Measurements from ENCODE around the gene TMEM62. TPM values are rescaled to one million over a fixed set of nuclear protein-coding genes. Genes with fewer than 3 reads are reported as not detected.
"Not testable (repeated sequence)": the region's sequence is repeated elsewhere in the genome, so short reads cannot be mapped to it uniquely, and the experiment has no call there.

The TMEM62 gene
- total RNA-seq, 2 donors from 2014 or later = 22.9 to 26.7 TPM

GRCh38 chr15:43194795-43195194 lies 61.4 kb downstream of the TMEM62 start:
- Mint-ChIP-seq H3K4me1 (peaks cover 10% of the 10 kb centered on the region), H3K27ac (no peak overlapping the region), H3K27me3 (no peaks in the 10 kb centered on the region)

DNA sequence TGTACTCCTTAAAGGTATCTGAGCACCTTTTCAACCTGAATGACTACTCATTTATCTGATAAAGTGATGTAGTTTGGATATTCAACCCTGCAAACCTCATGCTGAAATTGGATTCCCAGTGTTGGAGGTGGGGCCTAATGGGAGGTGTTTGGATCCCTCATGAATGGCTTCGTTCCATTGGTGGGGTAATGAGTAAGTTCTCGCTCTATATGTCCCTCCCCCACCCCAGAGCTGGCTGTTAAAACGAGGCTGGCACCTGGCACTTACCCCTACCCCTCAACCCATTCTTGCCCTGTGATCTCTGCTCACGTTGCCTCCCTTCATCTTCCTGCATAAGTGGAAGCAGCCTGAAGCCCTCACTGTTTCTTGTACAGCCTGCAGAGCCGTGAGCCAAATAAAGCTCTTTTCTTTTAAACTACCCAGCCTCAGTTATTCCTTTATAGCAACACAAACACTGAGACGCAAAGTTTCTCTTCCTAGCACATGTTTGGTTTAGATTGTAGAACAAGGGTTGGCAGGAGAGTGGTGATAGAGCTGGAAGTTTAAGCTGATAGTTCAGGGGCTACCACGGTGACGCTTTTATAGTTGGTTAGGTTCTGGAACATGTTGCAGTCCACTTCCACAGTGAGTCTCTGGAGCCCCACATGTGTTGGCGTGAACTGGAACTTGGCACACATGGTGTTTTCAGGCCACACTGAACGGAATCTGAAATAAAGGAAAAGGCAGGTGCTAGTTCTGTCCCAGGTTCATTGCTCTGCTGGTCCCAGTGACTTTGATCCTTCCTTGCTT lies 63.6 kb downstream of the TMEM62 start:
- DNase-seq = no peak
- no peaks in the 10 kb centered on the region for H3K9me3 ChIP-seq (ENCODE audit: control insufficient read depth, low read length, poor library complexity, severe bottlenecking)
- Mint-ChIP-seq H3K27ac (no peak overlapping the region), H3K4me3 (no peak overlapping the region), H3K36me3 (ENCODE audit: low read depth) (peaks cover 16% of the 10 kb centered on the region), H3K4me1 (peaks cover 4% of the 10 kb centered on the region), H3K27me3 (no peaks in the 10 kb centered on the region)
- ATAC-seq = no peak

More at GRCh38 chr15:43194795-43195194, 61.4 kb downstream of the TMEM62 start:
- ATAC-seq (no peak), DNase-seq (no peak)
- peaks cover 18% of the 10 kb centered on the region for H3K36me3 Mint-ChIP-seq (ENCODE audit: low read depth)
- no peaks in the 10 kb centered on the region for H3K9me3 ChIP-seq (ENCODE audit: control insufficient read depth, low read length, poor library complexity, severe bottlenecking)
- H3K4me3 Mint-ChIP-seq = no peak overlapping the region

GRCh38 chr15:43197773-43198172 lies 64.4 kb downstream of the TMEM62 start:
- not testable (repeated sequence) for H3K4me3 Mint-ChIP-seq; H3K27ac Mint-ChIP-seq; H3K4me1 Mint-ChIP-seq; ATAC-seq; DNase-seq; H3K9me3 ChIP-seq (ENCODE audit: control insufficient read depth, low read length, poor library complexity, severe bottlenecking); H3K27me3 Mint-ChIP-seq
- peaks cover 16% of the 10 kb centered on the region for H3K36me3 Mint-ChIP-seq (ENCODE audit: low read depth)

- DNase-seq; ATAC-seq; H3K27me3 Mint-ChIP-seq; H3K4me1 Mint-ChIP-seq; H3K4me3 Mint-ChIP-seq; H3K9me3 ChIP-seq (ENCODE audit: control insufficient read depth, low read length, poor library complexity, severe bottlenecking); H3K27ac Mint-ChIP-seq: not testable (repeated sequence)
- peaks cover 16% of the 10 kb centered on the region for H3K36me3 Mint-ChIP-seq (ENCODE audit: low read depth)
Observed at GRCh38 chr15:43198556-43198955, 65.2 kb downstream of the TMEM62 start.

DNA sequence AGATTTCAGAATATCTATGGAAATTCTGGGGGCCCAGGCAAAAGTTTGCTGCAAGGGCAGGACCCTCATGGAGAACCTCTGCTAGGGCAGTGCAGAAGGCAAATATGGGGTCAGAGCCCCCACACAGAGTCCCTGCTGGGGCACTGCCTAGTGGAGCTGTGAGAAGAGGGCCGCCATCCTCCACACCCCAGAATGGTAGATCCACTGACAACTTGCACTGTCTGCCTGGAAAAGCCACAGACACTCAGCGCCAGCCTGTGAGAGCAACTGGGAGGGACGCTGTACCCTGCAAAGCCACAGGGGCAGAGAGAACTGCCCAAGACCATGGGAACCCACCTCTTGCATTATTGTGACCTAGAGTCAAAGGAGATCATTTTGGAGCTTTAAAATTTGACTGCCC lies 65.6 kb downstream of the TMEM62 start:
- no peak overlapping the region for H3K27ac Mint-ChIP-seq
- DNase-seq (no peak), ATAC-seq (no peak)
- peaks cover under 1% of the 10 kb centered on the region for H3K27me3 Mint-ChIP-seq
- peaks cover 8% of the 10 kb centered on the region for H3K4me1 Mint-ChIP-seq
- H3K4me3 Mint-ChIP-seq = no peak overlapping the region
- H3K36me3 Mint-ChIP-seq (ENCODE audit: low read depth) = peaks cover 17% of the 10 kb centered on the region
- H3K9me3 ChIP-seq (ENCODE audit: control insufficient read depth, low read length, poor library complexity, severe bottlenecking) = no peaks in the 10 kb centered on the region

DNA sequence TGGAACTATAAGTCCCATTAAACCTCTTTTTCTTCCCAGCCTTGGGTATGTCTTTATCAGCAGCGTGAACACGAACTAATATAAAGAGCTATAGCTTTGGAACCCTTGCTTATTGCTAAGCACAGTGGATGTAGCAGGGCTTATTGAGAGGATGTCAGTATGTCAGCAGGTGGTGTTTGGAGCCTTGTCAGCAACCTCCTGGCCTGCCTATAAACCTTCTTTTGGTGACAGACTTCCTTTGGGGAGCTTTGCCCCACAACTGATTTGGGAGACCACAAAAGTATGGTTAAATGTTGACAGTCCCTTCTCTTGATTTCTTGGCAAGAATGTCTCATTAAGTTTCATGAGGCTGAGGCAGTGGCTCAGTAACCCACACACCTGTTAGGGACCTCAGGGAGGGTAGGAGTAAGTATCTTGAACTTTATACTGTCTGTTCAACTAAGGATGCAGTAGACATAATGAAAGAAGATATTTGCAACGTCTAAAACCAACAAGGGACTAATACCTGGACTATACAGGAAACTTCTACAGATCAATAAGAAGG lies 66.6 kb downstream of the TMEM62 start:
- ATAC-seq = no peak
- H3K36me3 Mint-ChIP-seq (ENCODE audit: low read depth) = peaks cover 20% of the 10 kb centered on the region
- H3K27ac Mint-ChIP-seq = no peak overlapping the region
- no peak overlapping the region for H3K4me3 Mint-ChIP-seq
- no peak for DNase-seq
- H3K4me1 Mint-ChIP-seq = peaks cover 15% of the 10 kb centered on the region
- H3K9me3 ChIP-seq (ENCODE audit: control insufficient read depth, low read length, poor library complexity, severe bottlenecking) = no peaks in the 10 kb centered on the region
- peaks cover 8% of the 10 kb centered on the region for H3K27me3 Mint-ChIP-seq

GRCh38 chr15:43204016-43204901 lies 70.9 kb downstream of the TMEM62 start:
- Mint-ChIP-seq H3K4me3 (peak overlapping the region; percentile 36), H3K4me1 (peaks cover 17% of the 10 kb centered on the region), H3K36me3 (ENCODE audit: low read depth) (peaks cover 6% of the 10 kb centered on the region), H3K27me3 (peaks cover 29% of the 10 kb centered on the region), H3K27ac (peak overlapping the region; percentile 79)
- H3K9me3 ChIP-seq (ENCODE audit: control insufficient read depth, low read length, poor library complexity, severe bottlenecking) = no peaks in the 10 kb centered on the region
- ATAC-seq (peak; percentile 66), DNase-seq (peak in 1 of 3 donors; percentile 24)

- no peak overlapping the region for H3K4me3 Mint-ChIP-seq
Observed at GRCh38 chr15:43206054-43206453, 72.7 kb downstream of the TMEM62 start.

DNA sequence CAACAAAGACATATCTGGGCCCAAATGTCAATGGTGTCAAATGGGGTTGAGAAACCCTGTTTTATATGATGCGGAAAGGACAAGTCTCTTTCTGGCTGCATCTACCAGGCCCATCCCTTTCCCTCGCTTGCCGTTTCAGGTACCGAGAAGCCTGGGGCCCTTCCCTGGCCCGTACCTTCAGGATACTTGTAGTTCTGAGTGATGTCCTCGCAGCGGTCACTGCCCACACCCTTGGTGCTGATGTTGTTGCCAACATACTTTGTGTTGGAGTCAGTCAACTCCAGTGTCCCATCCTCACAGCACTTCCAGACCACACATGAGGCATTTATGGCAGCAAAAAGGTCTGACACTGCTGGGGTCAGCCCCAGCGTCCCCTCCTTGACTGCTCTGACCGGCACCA lies 73.6 kb downstream of the TMEM62 start:
- no peak overlapping the region for H3K4me3 Mint-ChIP-seq
- H3K36me3 Mint-ChIP-seq (ENCODE audit: low read depth) = peaks cover 11% of the 10 kb centered on the region
- H3K9me3 ChIP-seq (ENCODE audit: control insufficient read depth, low read length, poor library complexity, severe bottlenecking) = no peaks in the 10 kb centered on the region
- no peak overlapping the region for H3K27ac Mint-ChIP-seq
- ATAC-seq = no peak
- no peak for DNase-seq
- H3K27me3 Mint-ChIP-seq = peaks cover 44% of the 10 kb centered on the region
- H3K4me1 Mint-ChIP-seq = peaks cover 13% of the 10 kb centered on the region

More at GRCh38 chr15:43206054-43206453, 72.7 kb downstream of the TMEM62 start:
- Mint-ChIP-seq H3K27ac (no peak overlapping the region), H3K27me3 (peaks cover 44% of the 10 kb centered on the region), H3K4me1 (peaks cover 14% of the 10 kb centered on the region), H3K36me3 (ENCODE audit: low read depth) (peaks cover 11% of the 10 kb centered on the region)
- DNase-seq (no peak), ATAC-seq (no peak)
- H3K9me3 ChIP-seq (ENCODE audit: control insufficient read depth, low read length, poor library complexity, severe bottlenecking) = no peaks in the 10 kb centered on the region

DNA sequence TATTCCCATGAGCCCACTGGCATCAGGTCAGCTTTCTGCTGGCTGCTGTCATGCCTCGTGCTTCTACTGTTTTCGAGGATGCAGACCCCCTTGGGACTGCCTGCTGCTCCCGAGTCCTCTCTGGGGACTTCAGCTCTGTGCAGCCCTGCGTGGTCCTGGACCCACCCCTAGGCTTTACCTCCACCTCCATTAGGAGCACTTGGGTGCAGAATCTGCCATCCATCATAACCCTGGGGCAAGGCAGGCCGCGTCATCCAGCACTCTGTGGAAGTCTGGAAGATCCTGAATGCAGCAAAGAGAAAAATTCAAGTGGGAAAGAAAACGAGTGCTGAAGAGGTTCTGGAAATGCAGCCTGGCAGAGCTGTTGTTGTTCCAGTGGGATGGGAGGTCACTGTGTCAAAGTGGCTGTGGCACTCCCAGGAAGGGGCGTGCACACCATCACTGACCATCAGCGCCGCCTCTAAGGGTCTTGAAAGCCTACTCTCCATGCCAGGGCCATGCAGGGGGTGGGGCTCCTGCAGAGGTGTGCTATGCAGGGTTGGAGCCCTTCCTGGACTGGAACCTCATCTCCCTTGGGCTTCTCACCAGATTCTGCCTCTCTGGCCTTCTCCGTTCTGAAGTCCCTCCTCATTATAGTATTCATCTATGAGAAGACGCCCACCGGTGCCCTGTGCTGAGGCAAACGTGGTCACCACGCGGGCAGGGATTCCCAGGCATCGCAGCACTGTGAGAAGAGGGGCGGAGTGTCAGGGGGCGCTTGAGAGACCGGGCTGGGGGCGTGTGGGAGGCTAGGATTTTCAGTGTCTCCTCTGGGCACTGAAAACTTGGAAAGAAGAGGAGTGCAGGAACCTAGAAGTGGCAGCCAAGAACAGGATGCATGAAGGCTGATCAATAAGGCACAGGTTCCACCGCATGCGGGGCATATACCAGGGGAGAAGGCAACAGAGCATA lies 74.9 kb downstream of the TMEM62 start:
- H3K27ac Mint-ChIP-seq = no peak overlapping the region
- no peak for DNase-seq

DNA sequence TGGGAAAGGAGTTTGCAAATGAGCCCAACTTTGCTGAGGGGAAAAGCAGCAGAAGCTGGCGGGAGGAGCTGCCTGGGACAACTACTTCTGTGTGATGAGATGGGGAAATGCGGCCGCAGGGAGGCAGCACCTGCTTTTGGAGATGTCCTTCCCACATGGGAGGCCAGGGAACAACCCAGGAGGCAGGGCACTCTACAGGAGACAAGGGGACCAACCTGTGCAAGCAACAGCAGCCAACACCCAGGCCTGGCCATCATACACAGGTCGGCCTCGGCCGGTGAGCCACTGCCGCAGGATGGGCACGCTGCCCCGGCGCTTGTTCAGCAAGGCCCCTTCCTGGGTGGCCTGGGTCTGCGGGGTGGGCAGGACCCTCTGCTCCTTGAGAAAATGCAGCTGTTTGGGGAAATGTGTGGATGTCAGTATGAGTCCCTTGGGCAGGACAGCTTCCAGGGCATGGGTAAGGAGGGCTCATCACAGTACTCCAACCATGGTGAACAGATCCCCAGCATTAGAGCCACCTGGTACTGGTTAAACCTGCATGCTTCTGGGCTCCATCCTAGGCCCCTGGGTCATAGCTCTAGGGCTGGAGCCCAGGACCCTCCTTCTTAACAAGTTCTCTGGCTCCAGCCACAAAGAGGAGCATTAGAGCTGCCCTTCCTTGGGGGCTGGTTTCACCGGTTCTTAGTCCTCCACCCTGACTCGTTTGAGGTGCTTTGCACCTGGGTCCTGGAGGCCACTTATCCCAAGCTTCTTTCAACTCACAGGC lies 75.9 kb downstream of the TMEM62 start:
- Mint-ChIP-seq H3K36me3 (ENCODE audit: low read depth) (peaks cover 7% of the 10 kb centered on the region), H3K4me1 (peaks cover 6% of the 10 kb centered on the region), H3K27ac (no peak overlapping the region), H3K4me3 (no peak overlapping the region), H3K27me3 (peaks cover 41% of the 10 kb centered on the region)
- DNase-seq (no peak), ATAC-seq (no peak)
- no peaks in the 10 kb centered on the region for H3K9me3 ChIP-seq (ENCODE audit: control insufficient read depth, low read length, poor library complexity, severe bottlenecking)

More for the DNA sequence above, 74.9 kb downstream of the TMEM62 start:
- H3K9me3 ChIP-seq (ENCODE audit: control insufficient read depth, low read length, poor library complexity, severe bottlenecking) = no peaks in the 10 kb centered on the region
- Mint-ChIP-seq H3K36me3 (ENCODE audit: low read depth) (peaks cover 11% of the 10 kb centered on the region), H3K4me1 (peaks cover 10% of the 10 kb centered on the region), H3K4me3 (no peak overlapping the region), H3K27me3 (peaks cover 44% of the 10 kb centered on the region)
- no peak for ATAC-seq

All from T-helper 17 cell (primary cell).